PC-3 (cell line): ENCODE measurements around the gene RALGPS1. TPM values are rescaled to one million over a fixed set of nuclear protein-coding genes. Genes with fewer than 3 reads are reported as not detected.

Source experiments
- ATAC-seq: fragments of 200-7000 bp; cut with Tn5 transposase; 2 replicates; pipeline ENCODE4 v1.9.1; 2020; ENCODE audit warnings: mild to moderate bottlenecking, moderate library complexity
- BruUV-seq: library from RNA; stranded (reverse); fragments of 400-500 nt; replicated peaks from 2 replicates; lab custom pipeline; 2021; lab: Mats Ljungman, UMichigan
- CTCF ChIA-PET: fragments of 300-600 bp; sonication (Branson Sonifier 250); formaldehyde crosslinking; loops from one replicate; lab custom pipeline; 2022; ENCODE audit warnings: antibody characterized with exemption; lab: Charles Lee
- POLR2A ChIA-PET: fragments of 300-600 bp; sonication (Branson Sonifier 250); formaldehyde crosslinking; loops from one replicate; lab custom pipeline; 2022; ENCODE audit warnings: antibody characterized with exemption; ENCODE audit not compliant: unreplicated experiment; lab: Charles Lee
- DNase-seq: peaks from one replicate; pipeline ENCODE4 v3.0.0-alpha.2; 2015
- H2AFZ ChIP-seq: fragments of 300-600 bp; sonication (generic); 2 replicates; pipeline ENCODE4 v1.6.0; 2016; ENCODE audit warnings: antibody characterized with exemption, low read length
- H3F3A ChIP-seq: fragments of 300-600 bp; sonication (generic); one replicate; pipeline ENCODE4 v1.6.0; 2017; ENCODE audit warnings: antibody characterized with exemption, low read length, control low read depth, mild to moderate bottlenecking; ENCODE audit not compliant: unreplicated experiment
- H3K27ac ChIP-seq: fragments of 300-600 bp; sonication (generic); 2 replicates; pipeline ENCODE4 v1.5.1; 2016; ENCODE audit warnings: mild to moderate bottlenecking, low read length
- H3K27me3 ChIP-seq: fragments of 300-600 bp; sonication (generic); 2 replicates; pipeline ENCODE4 v1.6.1; 2016; ENCODE audit warnings: low read length, mixed read lengths
- H3K36me3 ChIP-seq: fragments of 300-600 bp; sonication (generic); 2 replicates; pipeline ENCODE4 v1.6.1; 2016; ENCODE audit warnings: low read depth, mixed run types, low read length, mixed read lengths
- H3K4me1 ChIP-seq: fragments of 300-600 bp; sonication (generic); 2 replicates; pipeline ENCODE4 v1.5.1; 2016; ENCODE audit warnings: low read length; ENCODE audit not compliant: insufficient read depth
- H3K4me2 ChIP-seq: fragments of 300-600 bp; sonication (generic); 2 replicates; pipeline ENCODE4 v1.6.0; 2016; ENCODE audit warnings: low read length
- H3K4me3 ChIP-seq: fragments of 300-600 bp; sonication (generic); 2 replicates; pipeline ENCODE4 v1.5.1; 2016; ENCODE audit warnings: mild to moderate bottlenecking, low read length, mixed read lengths
- H3K79me2 ChIP-seq: fragments of 300-600 bp; sonication (generic); 2 replicates; pipeline ENCODE4 v1.6.1; 2017; ENCODE audit warnings: low read length, mixed read lengths
- H3K9ac ChIP-seq: fragments of 300-600 bp; sonication (generic); 2 replicates; pipeline ENCODE4 v1.6.0; 2016; ENCODE audit warnings: mild to moderate bottlenecking, low read length
- H3K9me2 ChIP-seq: fragments of 300-600 bp; sonication (generic); replicated peaks from 2 replicates; pipeline ENCODE4 v1.6.1; 2016; ENCODE audit warnings: mixed run types, low read length, mixed read lengths
- H3K9me3 ChIP-seq: fragments of 300-600 bp; sonication (generic); 2 replicates; pipeline ENCODE4 v1.6.1; 2016; ENCODE audit warnings: low read length, mixed read lengths
- H4K20me1 ChIP-seq: fragments of 300-600 bp; sonication (generic); 2 replicates; pipeline ENCODE4 v1.6.1; 2016; ENCODE audit warnings: low read length, mixed read lengths
- EZH2 ChIP-seq: fragments of 300-600 bp; sonication (generic); IDR thresholded peaks from one replicate; pipeline ENCODE4 v1.6.1; 2017; ENCODE audit warnings: antibody characterized with exemption, mild to moderate bottlenecking, low read length; ENCODE audit not compliant: unreplicated experiment
- EZH2phosphoT487 ChIP-seq: fragments of 300-600 bp; sonication (generic); IDR thresholded peaks from 2 replicates; pipeline ENCODE4 v1.6.1; 2018; ENCODE audit warnings: mild to moderate bottlenecking, antibody characterized with exemption, low read length, borderline replicate concordance
- intact Hi-C: fragments of 100-400 bp; cut with micrococcal nuclease; formaldehyde crosslinking; loops from 2 replicates; pipeline ENCODE4 v1.9.0; 2023
- total RNA-seq: library from RNA; depleted of rRNA; stranded (reverse); fragments of >200 nt; gene quantifications from 2 replicates; pipeline ENCODE4 v1.2.3, GENCODE V29; 2014
- TF ChIP-seq, protein P1 (sequence below): fragments of 300-600 bp; sonication (generic); conservative IDR thresholded peaks from 2 replicates; pipeline ENCODE4 v1.5.1; 2017; ENCODE audit warnings: antibody characterized with exemption, low read depth, mild to moderate bottlenecking, low read length

The RALGPS1 gene
- total RNA-seq, 1 experiment from 2014 or later: 10.2 TPM

DNA sequence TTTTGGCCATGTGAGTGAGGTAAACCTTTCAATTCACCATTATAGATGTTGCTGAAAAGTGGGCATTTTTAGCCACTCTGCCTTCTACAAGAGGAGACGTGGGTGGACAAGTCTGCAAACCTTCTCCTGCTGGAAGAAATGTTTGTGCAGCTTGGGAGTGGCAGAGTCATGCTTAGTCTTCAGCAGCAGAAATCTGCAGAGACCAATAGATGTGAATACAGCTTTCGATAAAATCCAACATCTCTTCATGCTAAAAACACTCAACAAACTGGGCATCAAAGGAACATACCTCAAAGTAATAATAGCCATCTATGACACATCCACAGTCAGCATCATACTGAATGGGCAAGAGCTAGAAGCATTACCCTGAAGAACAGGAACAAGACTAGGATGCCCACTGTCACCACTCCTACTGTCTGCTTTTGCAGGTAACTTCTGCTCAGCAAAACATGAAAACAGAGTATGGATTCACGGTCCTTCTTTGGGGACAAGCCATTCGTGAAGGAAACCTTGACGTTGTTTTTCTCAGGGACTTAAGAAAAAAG lies 91.3 kb downstream of the RALGPS1 start:
- Histone ChIP-seq H2AFZ (no peak overlapping the region), H3K27me3 (no peaks in the 10 kb centered on the region), H3K4me3 (no peak overlapping the region), H3K9me3 (no peaks in the 10 kb centered on the region), H3K27ac (no peak overlapping the region), H3K36me3 (no peaks in the 10 kb centered on the region), H3K9ac (no peak overlapping the region), H4K20me1 (no peaks in the 10 kb centered on the region), H3F3A (no peaks in the 10 kb centered on the region), H3K9me2 (no peaks in the 10 kb centered on the region), H3K4me1 (no peaks in the 10 kb centered on the region), H3K4me2 (no peak overlapping the region), H3K79me2 (no peaks in the 10 kb centered on the region)
- ChIA-PET CTCF (no interaction called here), POLR2A (no interaction called here)
- intact Hi-C loops: no loop called here
- ATAC-seq: no peak
- no peak for DNase-seq
- TF ChIP-seq EZH2: no peak
- TF ChIP-seq, protein P1, sequence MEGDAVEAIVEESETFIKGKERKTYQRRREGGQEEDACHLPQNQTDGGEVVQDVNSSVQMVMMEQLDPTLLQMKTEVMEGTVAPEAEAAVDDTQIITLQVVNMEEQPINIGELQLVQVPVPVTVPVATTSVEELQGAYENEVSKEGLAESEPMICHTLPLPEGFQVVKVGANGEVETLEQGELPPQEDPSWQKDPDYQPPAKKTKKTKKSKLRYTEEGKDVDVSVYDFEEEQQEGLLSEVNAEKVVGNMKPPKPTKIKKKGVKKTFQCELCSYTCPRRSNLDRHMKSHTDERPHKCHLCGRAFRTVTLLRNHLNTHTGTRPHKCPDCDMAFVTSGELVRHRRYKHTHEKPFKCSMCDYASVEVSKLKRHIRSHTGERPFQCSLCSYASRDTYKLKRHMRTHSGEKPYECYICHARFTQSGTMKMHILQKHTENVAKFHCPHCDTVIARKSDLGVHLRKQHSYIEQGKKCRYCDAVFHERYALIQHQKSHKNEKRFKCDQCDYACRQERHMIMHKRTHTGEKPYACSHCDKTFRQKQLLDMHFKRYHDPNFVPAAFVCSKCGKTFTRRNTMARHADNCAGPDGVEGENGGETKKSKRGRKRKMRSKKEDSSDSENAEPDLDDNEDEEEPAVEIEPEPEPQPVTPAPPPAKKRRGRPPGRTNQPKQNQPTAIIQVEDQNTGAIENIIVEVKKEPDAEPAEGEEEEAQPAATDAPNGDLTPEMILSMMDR: no peak
- no peak for TF ChIP-seq EZH2phosphoT487
- BruUV-seq: no TSS peak

- BruUV-seq: no TSS peak
Measured at GRCh38 chr9:127007638-127008037, 93.1 kb downstream of the RALGPS1 start.

DNA sequence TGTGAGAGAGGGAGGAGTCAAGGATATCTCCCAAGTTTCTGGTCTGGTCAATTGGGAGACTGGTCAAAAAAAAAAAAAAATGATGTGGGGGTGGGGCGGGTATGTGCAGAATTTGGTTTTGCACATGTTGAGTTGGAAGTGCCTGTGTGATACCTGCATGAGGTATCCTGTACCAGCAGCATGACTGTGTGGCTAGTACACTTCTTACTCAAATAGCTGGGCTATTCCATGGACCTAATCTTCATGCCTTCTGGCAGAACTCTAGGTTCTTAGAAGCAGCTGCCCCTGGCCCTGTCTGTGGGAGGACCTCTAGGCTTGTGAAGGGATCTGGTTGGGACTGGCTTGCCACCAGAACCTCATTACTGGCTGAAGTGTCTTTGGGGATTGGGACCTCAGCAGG lies 93.5 kb downstream of the RALGPS1 start:
- H3K9me3 ChIP-seq: no peaks in the 10 kb centered on the region
- no TSS peak for BruUV-seq
- no peaks in the 10 kb centered on the region for H3K79me2 ChIP-seq
- intact Hi-C loops: no loop called here
- POLR2A ChIA-PET: no interaction called here
- no peak overlapping the region for H3K4me2 ChIP-seq
- no peak overlapping the region for H3K9ac ChIP-seq
- no peaks in the 10 kb centered on the region for H3F3A ChIP-seq
- TF ChIP-seq, protein P1: no peak
- TF ChIP-seq EZH2: no peak
- no peak for TF ChIP-seq EZH2phosphoT487
- H2AFZ ChIP-seq: no peak overlapping the region
- no peaks in the 10 kb centered on the region for H3K27me3 ChIP-seq
- CTCF ChIA-PET: no interaction called here
- H4K20me1 ChIP-seq: no peaks in the 10 kb centered on the region
- DNase-seq (no peak), ATAC-seq (no peak)
- no peak overlapping the region for H3K4me3 ChIP-seq
- H3K9me2 ChIP-seq: no peaks in the 10 kb centered on the region
- H3K36me3 ChIP-seq: no peaks in the 10 kb centered on the region
- no peak overlapping the region for H3K27ac ChIP-seq
- peaks cover 10% of the 10 kb centered on the region; the same call in 1 of the 2 replicates for H3K4me1 ChIP-seq

More at GRCh38 chr9:127007638-127008037, 93.1 kb downstream of the RALGPS1 start:
- DNase-seq (no peak), ATAC-seq (no peak)
- no peak overlapping the region for H3K4me2 ChIP-seq
- POLR2A ChIA-PET: no interaction called here
- no peak overlapping the region for H3K4me3 ChIP-seq
- H3K27me3 ChIP-seq: no peaks in the 10 kb centered on the region
- H3K79me2 ChIP-seq: no peaks in the 10 kb centered on the region
- H4K20me1 ChIP-seq: no peaks in the 10 kb centered on the region
- H3K9me3 ChIP-seq: no peaks in the 10 kb centered on the region
- TF ChIP-seq EZH2phosphoT487 (no peak), EZH2 (no peak)
- TF ChIP-seq, protein P1: no peak
- H3F3A ChIP-seq: no peaks in the 10 kb centered on the region
- CTCF ChIA-PET: no interaction called here
- no peak overlapping the region for H3K9ac ChIP-seq
- no peaks in the 10 kb centered on the region for H3K9me2 ChIP-seq
- no peak overlapping the region for H3K27ac ChIP-seq
- intact Hi-C loops: no loop called here
- H3K36me3 ChIP-seq: no peaks in the 10 kb centered on the region
- peaks cover 10% of the 10 kb centered on the region; the same call in 1 of the 2 replicates for H3K4me1 ChIP-seq
- no peak overlapping the region for H2AFZ ChIP-seq
